Upper lobe of left lung (tissue), 6 donors: Measurements from ENCODE around the gene ZNF488. TPM values are rescaled to one million over a fixed set of nuclear protein-coding genes. Genes with fewer than 3 reads are reported as not detected.

Experiments used
- ATAC-seq, 2 donors: fragments of 200-7000 bp; cut with Tn5 transposase; one replicate each; pipeline ENCODE4 v1.9.1; 2022; ENCODE audit warnings: mild to moderate bottlenecking in 2 of 2, moderate library complexity in 2 of 2; ENCODE audit not compliant: low FRiP score in 2 of 2
- DNase-seq, 2 donors: peaks; one replicate each; pipeline ENCODE4 v3.0.0-alpha.2; 2019 to 2020
- H3K27ac ChIP-seq, 4 donors: fragments of 200-600 bp; sonication (generic); one replicate each; pipeline ENCODE4 v1.5.1; 2016 to 2019
- H3K27me3 ChIP-seq, 4 donors: fragments of 200-600 bp; sonication (generic); one replicate each; pipeline ENCODE4 v1.5.1; 2017 to 2019
- H3K36me3 ChIP-seq, 4 donors: fragments of 200-600 bp; sonication (generic); one replicate each; pipeline ENCODE4 v1.5.1; 2016 to 2019
- H3K4me1 ChIP-seq, 4 donors: fragments of 200-600 bp; sonication (generic); one replicate each; pipeline ENCODE4 v1.5.1; 2018 to 2019
- H3K4me3 ChIP-seq, 4 donors: fragments of 200-600 bp; sonication (generic); one replicate each; pipeline ENCODE4 v1.5.1; 2017 to 2019; ENCODE audit warnings: mild to moderate bottlenecking in 2 of 4, moderate library complexity in 1 of 4
- H3K9me3 ChIP-seq, 4 donors: fragments of 200-600 bp; sonication (generic); one replicate each; pipeline ENCODE4 v1.5.1; 2018 to 2019
- EP300 ChIP-seq, 4 donors: sonication (generic); formaldehyde crosslinking; IDR thresholded peaks; one replicate each; pipeline ENCODE4 v1.5.1; 2017; ENCODE audit warnings: antibody characterized with exemption in 4 of 4, control low read depth in 2 of 4
- POLR2A ChIP-seq, 4 donors: fragments of 450-650 bp; IDR thresholded peaks; one replicate each; pipeline ENCODE4 v1.5.1; 2016 to 2017; ENCODE audit warnings: antibody characterized with exemption in 4 of 4, mild to moderate bottlenecking in 2 of 4
- POLR2AphosphoS5 ChIP-seq, 2 donors: sonication (generic); formaldehyde crosslinking; IDR thresholded peaks; one replicate each; pipeline ENCODE4 v1.5.1; 2017; ENCODE audit warnings: antibody characterized with exemption in 2 of 2
- WGBS, 2 donors: methylation state at CpG; one replicate each; pipeline ENCODE4 v1.1.5; 2017 to 2018; 5-methylcytosine and 5-hydroxymethylcytosine counted together
- total RNA-seq, 6 donors: library from RNA; depleted of rRNA in 4 of 6; stranded (reverse); fragments of >200 nt in 4 of 6; gene quantifications; one replicate each; pipeline versions ENCODE4 v1.1.0 to v1.2.1, GENCODE V29; 2016 to 2021
- TF ChIP-seq, protein P1 (sequence below), 6 experiments: fragments of 450-650 bp in 4 of 6; fragments of 200-600 bp in 2 of 6; sonication (generic) in 2 of 6; IDR thresholded peaks; one replicate each; pipeline ENCODE4 v1.5.1; 2016 to 2019; ENCODE audit warnings: antibody characterized with exemption in 6 of 6
- donor health status: DM: no; HTN: no; CAD: no; lungs with moderate emphysema.
- donor health status: DM: no; HTN: yes; CAD: no; lungs with severe emphysema.

ZNF488 gene
- total RNA-seq, 6 donors from 2014 or later: 0.15 to 0.66 (median 0.28) TPM; not detected in 2

DNA sequence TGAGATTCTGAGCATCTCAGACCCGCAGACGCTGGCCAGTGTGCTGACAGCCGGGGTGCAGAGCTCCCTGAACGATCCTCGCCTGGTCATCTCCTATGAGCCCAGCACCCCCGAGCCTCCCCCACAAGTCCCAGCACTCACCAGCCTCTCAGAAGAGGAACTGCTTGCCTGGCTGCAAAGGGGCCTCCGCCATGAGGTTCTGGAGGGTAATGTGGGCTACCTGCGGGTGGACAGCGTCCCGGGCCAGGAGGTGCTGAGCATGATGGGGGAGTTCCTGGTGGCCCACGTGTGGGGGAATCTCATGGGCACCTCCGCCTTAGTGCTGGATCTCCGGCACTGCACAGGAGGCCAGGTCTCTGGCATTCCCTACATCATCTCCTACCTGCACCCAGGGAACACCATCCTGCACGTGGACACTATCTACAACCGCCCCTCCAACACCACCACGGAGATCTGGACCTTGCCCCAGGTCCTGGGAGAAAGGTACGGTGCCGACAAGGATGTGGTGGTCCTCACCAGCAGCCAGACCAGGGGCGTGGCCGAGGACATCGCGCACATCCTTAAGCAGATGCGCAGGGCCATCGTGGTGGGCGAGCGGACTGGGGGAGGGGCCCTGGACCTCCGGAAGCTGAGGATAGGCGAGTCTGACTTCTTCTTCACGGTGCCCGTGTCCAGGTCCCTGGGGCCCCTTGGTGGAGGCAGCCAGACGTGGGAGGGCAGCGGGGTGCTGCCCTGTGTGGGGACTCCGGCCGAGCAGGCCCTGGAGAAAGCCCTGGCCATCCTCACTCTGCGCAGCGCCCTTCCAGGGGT lies 35.2 kb downstream of the ZNF488 start:
- DNase-seq (no peak), ATAC-seq (no peak)
- no peak overlapping the region for H3K27ac ChIP-seq
- no peaks in the 10 kb centered on the region for H3K36me3 ChIP-seq
- peaks cover 0 to 5% (median 2%) of the 10 kb centered on the region in 4 donors for H3K4me1 ChIP-seq
- TF ChIP-seq POLR2AphosphoS5 (IDR thresholded peaks at IDR 0.05) (no peak), POLR2A (IDR thresholded peaks at IDR 0.05) (no peak)
- no peaks in the 10 kb centered on the region for H3K9me3 ChIP-seq
- 74 to 87% methylated on average over 10 to 21 of the region's 36 CpGs for WGBS, 2 donors
- no peak overlapping the region for H3K4me3 ChIP-seq
- H3K27me3 ChIP-seq: no peaks in the 10 kb centered on the region

DNA sequence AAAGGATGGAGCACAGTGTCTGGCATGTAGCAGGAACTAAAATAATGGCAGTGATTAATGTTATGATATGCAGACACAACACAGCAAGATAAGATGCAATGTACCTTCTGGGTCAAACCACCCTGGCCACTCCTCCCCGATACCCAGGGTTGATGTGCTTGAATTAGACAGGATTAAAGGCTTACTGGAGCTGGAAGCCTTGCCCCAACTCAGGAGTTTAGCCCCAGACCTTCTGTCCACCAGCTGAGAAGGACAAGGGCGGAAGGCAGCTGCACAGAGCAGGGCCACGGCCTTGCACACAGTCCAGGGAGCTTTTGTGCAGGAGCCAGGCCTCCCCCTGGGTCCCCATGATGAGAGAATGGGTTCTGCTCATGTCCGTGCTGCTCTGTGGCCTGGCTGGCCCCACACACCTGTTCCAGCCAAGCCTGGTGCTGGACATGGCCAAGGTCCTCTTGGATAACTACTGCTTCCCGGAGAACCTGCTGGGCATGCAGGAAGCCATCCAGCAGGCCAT lies 35.9 kb downstream of the ZNF488 start, which contains the start of gene RBP3:
Gene RBP3 (plus strand): TSS at position 226 of the 514 bp plus-strand sequence. CDS start 122 bp downstream, at position 348.
- ATAC-seq (no peak), DNase-seq (peak in 1 of 2 donors; percentile 10)
- no peaks in the 10 kb centered on the region for H3K9me3 ChIP-seq
- no peaks in the 10 kb centered on the region for H3K27me3 ChIP-seq
- peaks cover 0 to 5% (median 2%) of the 10 kb centered on the region in 4 donors for H3K4me1 ChIP-seq
- no peak within 1 kb of the TSS for H3K27ac ChIP-seq
- 87 to 100% methylated on average over 1 to 5 of the region's 5 CpGs for whole genome bisulfite sequencing, 2 donors
- no peaks in the 10 kb centered on the region for H3K36me3 ChIP-seq
- H3K4me3 ChIP-seq: no peak within 1 kb of the TSS
- TF ChIP-seq EP300 (IDR thresholded peaks at IDR 0.05): no peak
- TF ChIP-seq, protein P1, sequence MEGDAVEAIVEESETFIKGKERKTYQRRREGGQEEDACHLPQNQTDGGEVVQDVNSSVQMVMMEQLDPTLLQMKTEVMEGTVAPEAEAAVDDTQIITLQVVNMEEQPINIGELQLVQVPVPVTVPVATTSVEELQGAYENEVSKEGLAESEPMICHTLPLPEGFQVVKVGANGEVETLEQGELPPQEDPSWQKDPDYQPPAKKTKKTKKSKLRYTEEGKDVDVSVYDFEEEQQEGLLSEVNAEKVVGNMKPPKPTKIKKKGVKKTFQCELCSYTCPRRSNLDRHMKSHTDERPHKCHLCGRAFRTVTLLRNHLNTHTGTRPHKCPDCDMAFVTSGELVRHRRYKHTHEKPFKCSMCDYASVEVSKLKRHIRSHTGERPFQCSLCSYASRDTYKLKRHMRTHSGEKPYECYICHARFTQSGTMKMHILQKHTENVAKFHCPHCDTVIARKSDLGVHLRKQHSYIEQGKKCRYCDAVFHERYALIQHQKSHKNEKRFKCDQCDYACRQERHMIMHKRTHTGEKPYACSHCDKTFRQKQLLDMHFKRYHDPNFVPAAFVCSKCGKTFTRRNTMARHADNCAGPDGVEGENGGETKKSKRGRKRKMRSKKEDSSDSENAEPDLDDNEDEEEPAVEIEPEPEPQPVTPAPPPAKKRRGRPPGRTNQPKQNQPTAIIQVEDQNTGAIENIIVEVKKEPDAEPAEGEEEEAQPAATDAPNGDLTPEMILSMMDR (IDR thresholded peaks at IDR 0.05): no peak
- no peak for TF ChIP-seq POLR2A (IDR thresholded peaks at IDR 0.05)
- TF ChIP-seq POLR2AphosphoS5 (IDR thresholded peaks at IDR 0.05): no peak

DNA sequence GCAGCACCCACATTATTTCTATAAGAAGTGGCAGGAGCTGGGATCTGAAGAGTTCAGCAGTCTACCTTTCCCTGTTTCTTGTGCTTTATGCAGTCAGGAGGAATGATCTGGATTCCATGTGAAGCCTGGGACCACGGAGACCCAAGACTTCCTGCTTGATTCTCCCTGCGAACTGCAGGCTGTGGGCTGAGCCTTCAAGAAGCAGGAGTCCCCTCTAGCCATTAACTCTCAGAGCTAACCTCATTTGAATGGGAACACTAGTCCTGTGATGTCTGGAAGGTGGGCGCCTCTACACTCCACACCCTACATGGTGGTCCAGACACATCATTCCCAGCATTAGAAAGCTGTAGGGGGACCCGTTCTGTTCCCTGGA lies 36.8 kb downstream of the ZNF488 start:
- ATAC-seq (no peak), DNase-seq (no peak)
- Histone ChIP-seq H3K4me1 (peaks cover 0 to 5% (median 2%) of the 10 kb centered on the region in 4 donors), H3K36me3 (no peaks in the 10 kb centered on the region), H3K9me3 (no peaks in the 10 kb centered on the region), H3K27ac (no peak overlapping the region), H3K27me3 (no peaks in the 10 kb centered on the region), H3K4me3 (no peak overlapping the region)
- WGBS, 2 donors: 83 to 84% methylated on average over 4 of the region's 4 CpGs
- no peak for TF ChIP-seq EP300 (IDR thresholded peaks at IDR 0.05)
- no peak for TF ChIP-seq POLR2A (IDR thresholded peaks at IDR 0.05)
- TF ChIP-seq, protein P1 (IDR thresholded peaks at IDR 0.05): no peak
- no peak for TF ChIP-seq POLR2AphosphoS5 (IDR thresholded peaks at IDR 0.05)

DNA sequence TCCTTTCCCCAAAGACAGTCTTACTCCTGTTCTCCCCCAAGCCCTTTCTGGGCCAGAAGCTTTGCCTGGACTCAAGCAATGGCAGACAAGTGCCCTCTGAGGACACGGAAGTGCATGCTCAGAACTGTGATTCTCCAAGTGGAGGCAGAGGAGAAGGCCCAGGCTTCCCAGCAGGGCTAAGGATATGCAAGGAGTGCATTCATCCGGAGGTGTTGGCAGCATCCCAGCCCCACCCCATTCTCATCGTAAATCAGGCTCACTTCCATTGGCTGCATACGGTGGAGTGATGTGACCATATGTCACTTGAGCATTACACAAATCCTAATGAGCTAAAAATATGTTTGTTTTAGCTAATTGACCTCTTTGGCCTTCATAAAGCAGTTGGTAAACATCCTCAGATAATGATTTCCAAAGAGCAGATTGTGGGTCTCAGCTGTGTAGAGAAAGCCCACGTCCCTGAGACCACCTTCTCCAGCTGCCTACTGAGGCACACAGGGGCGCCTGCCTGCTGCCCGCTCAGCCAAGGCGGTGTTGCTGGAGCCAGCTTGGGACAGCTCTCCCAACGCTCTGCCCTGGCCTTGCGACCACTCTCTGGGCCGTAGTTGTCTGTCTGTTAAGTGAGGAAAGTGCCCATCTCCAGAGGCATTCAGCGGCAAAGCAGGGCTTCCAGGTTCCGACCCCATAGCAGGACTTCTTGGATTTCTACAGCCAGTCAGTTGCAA lies 37.4 kb downstream of the ZNF488 start:
- Histone ChIP-seq H3K4me1 (peaks cover 0 to 5% (median 2%) of the 10 kb centered on the region in 4 donors), H3K27me3 (no peaks in the 10 kb centered on the region), H3K27ac (peak overlapping the region in 1 of 4 donors; percentile 19), H3K4me3 (no peak overlapping the region), H3K9me3 (no peaks in the 10 kb centered on the region), H3K36me3 (no peaks in the 10 kb centered on the region)
- no peak for TF ChIP-seq EP300 (IDR thresholded peaks at IDR 0.05)
- TF ChIP-seq, protein P1 (IDR thresholded peaks at IDR 0.05): no peak
- TF ChIP-seq POLR2A (IDR thresholded peaks at IDR 0.05): no peak
- TF ChIP-seq POLR2AphosphoS5 (IDR thresholded peaks at IDR 0.05): no peak
- WGBS, 2 donors: 58 to 78% methylated on average over 6 to 13 of the region's 13 CpGs
- peak; percentile 16 to 64 for ATAC-seq
- peak in 1 of 2 donors; percentile 58 for DNase-seq
